OCI-LY1 (cell line): ENCODE data around the gene STEAP3.

Experiments used
- H2AFZ ChIP-seq: fragments of 200-600 bp; sonication (generic), shearing (Covaris generic); 2 replicates; pipeline ENCODE4 v1.6.0; 2014; ENCODE audit warnings: antibody characterized with exemption, mild to moderate bottlenecking, low read length
- H3F3A ChIP-seq: fragments of 200-600 bp; sonication (generic), shearing (Covaris generic); 2 replicates; pipeline ENCODE4 v1.6.0; 2014; ENCODE audit warnings: mild to moderate bottlenecking, antibody characterized with exemption, low read length, moderate library complexity; ENCODE audit not compliant: insufficient read depth
- H3K27ac ChIP-seq: fragments of 200-600 bp; sonication (generic); 2 replicates; pipeline ENCODE4 v1.5.1; 2014; ENCODE audit warnings: low read length, mixed run types, mild to moderate bottlenecking, low read depth; ENCODE audit not compliant: poor library complexity, severe bottlenecking
- H3K27me3 ChIP-seq: fragments of 200-600 bp; sonication (generic); 2 replicates; pipeline ENCODE4 v1.6.0; 2014; ENCODE audit warnings: antibody characterized with exemption, mild to moderate bottlenecking, low read length, moderate library complexity; ENCODE audit not compliant: insufficient read depth
- H3K36me3 ChIP-seq: fragments of 200-600 bp; sonication (generic); 2 replicates; pipeline ENCODE4 v1.6.1; 2014; ENCODE audit warnings: mild to moderate bottlenecking, antibody characterized with exemption, low read length, moderate library complexity, mixed read lengths; ENCODE audit not compliant: insufficient read depth
- H3K4me1 ChIP-seq: fragments of 200-600 bp; sonication (generic); 2 replicates; pipeline ENCODE4 v1.5.1; 2014; ENCODE audit warnings: mild to moderate bottlenecking, low read length, moderate library complexity; ENCODE audit not compliant: insufficient read depth, severe bottlenecking
- H3K4me2 ChIP-seq: fragments of 200-600 bp; sonication (generic), shearing (Covaris generic); 2 replicates; pipeline ENCODE4 v1.6.1; 2014; ENCODE audit warnings: low read length
- H3K4me3 ChIP-seq: fragments of 200-600 bp; sonication (generic); 2 replicates; pipeline ENCODE4 v1.5.1; 2014; ENCODE audit warnings: low read length, low read depth, mild to moderate bottlenecking, mixed read lengths; ENCODE audit not compliant: poor library complexity, severe bottlenecking
- H3K79me2 ChIP-seq: fragments of 200-600 bp; shearing (Covaris generic); 2 replicates; pipeline ENCODE4 v1.6.1; 2016; ENCODE audit warnings: mixed run types, low read length, mixed read lengths; ENCODE audit not compliant: insufficient read depth
- H3K9ac ChIP-seq: fragments of 200-600 bp; sonication (generic), shearing (Covaris generic); 2 replicates; pipeline ENCODE4 v1.6.1; 2014; ENCODE audit warnings: mild to moderate bottlenecking, low read length, mixed read lengths
- H3K9me2 ChIP-seq: fragments of 200-600 bp; sonication (generic), shearing (Covaris generic); 2 replicates; pipeline ENCODE4 v1.6.1; 2014; ENCODE audit warnings: low read depth, mild to moderate bottlenecking, low read length, mixed read lengths
- H3K9me3 ChIP-seq: fragments of 200-600 bp; shearing (Covaris generic); 2 replicates; pipeline ENCODE4 v1.6.1; 2014; ENCODE audit warnings: low read length, mixed read lengths
- H4K20me1 ChIP-seq: fragments of 200-600 bp; sonication (generic), shearing (Covaris generic); 2 replicates; pipeline ENCODE4 v1.6.0; 2016; ENCODE audit warnings: mild to moderate bottlenecking, low read length; ENCODE audit not compliant: insufficient read depth
- CTCF ChIP-seq: fragments of 200-600 bp; sonication (generic), shearing (Covaris generic); IDR thresholded peaks from 2 replicates; pipeline ENCODE4 v1.5.1; 2017; ENCODE audit warnings: mild to moderate bottlenecking, antibody characterized with exemption, low read length, moderate library complexity, mixed read lengths
- EZH2 ChIP-seq: fragments of 200-600 bp; sonication (generic), shearing (Covaris generic); IDR thresholded peaks from 2 replicates; pipeline ENCODE4 v1.8.0; 2017; ENCODE audit warnings: borderline replicate concordance, mixed run types, mild to moderate bottlenecking, antibody characterized with exemption, low read length, moderate library complexity, mixed read lengths

STEAP3 gene

GRCh38 chr2:119178776-119179175 is 44.9 kb upstream of the STEAP3 start:
- H3K9ac ChIP-seq, result no peak overlapping the region
- no peak for TF ChIP-seq EZH2
- TF ChIP-seq CTCF, result no peak
- no peaks in the 10 kb centered on the region for H4K20me1 ChIP-seq
- H2AFZ ChIP-seq, result no peak overlapping the region
- no peaks in the 10 kb centered on the region for H3K4me1 ChIP-seq
- no peak overlapping the region for H3K27ac ChIP-seq
- H3K4me3 ChIP-seq, result no peak overlapping the region
- no peaks in the 10 kb centered on the region for H3K27me3 ChIP-seq
- H3F3A ChIP-seq, result no peaks in the 10 kb centered on the region
- H3K9me2 ChIP-seq, result no peaks in the 10 kb centered on the region
- no peak overlapping the region for H3K4me2 ChIP-seq
- no peaks in the 10 kb centered on the region for H3K79me2 ChIP-seq
- no peaks in the 10 kb centered on the region for H3K36me3 ChIP-seq
- H3K9me3 ChIP-seq, result no peaks in the 10 kb centered on the region

- H2AFZ ChIP-seq, result no peak overlapping the region
- no peak overlapping the region for H3K4me3 ChIP-seq
These were observed 44.4 kb upstream of the STEAP3 start for GRCh38 chr2:119179202-119179601.

GRCh38 chr2:119179991-119180390 is 43.6 kb upstream of the STEAP3 start:
- no peak overlapping the region for H3K27ac ChIP-seq
- H3K4me3 ChIP-seq, result no peak overlapping the region
- H3K9me3 ChIP-seq, result no peaks in the 10 kb centered on the region
- H3K4me1 ChIP-seq, result no peaks in the 10 kb centered on the region
- H3F3A ChIP-seq, result no peaks in the 10 kb centered on the region
- H2AFZ ChIP-seq, result no peak overlapping the region
- H3K36me3 ChIP-seq, result no peaks in the 10 kb centered on the region
- H3K9ac ChIP-seq, result no peak overlapping the region
- no peak for TF ChIP-seq CTCF
- no peak for TF ChIP-seq EZH2
- no peak overlapping the region for H3K4me2 ChIP-seq
- H3K9me2 ChIP-seq, result no peaks in the 10 kb centered on the region
- H4K20me1 ChIP-seq, result no peaks in the 10 kb centered on the region
- no peaks in the 10 kb centered on the region for H3K79me2 ChIP-seq
- H3K27me3 ChIP-seq, result no peaks in the 10 kb centered on the region

More at GRCh38 chr2:119179202-119179601, 44.4 kb upstream of the STEAP3 start:
- Histone ChIP-seq H3K79me2 (no peaks in the 10 kb centered on the region), H3F3A (no peaks in the 10 kb centered on the region), H4K20me1 (no peaks in the 10 kb centered on the region), H3K27ac (no peak overlapping the region), H3K9ac (no peak overlapping the region), H3K9me3 (no peaks in the 10 kb centered on the region), H3K9me2 (no peaks in the 10 kb centered on the region), H3K27me3 (no peaks in the 10 kb centered on the region), H3K4me1 (no peaks in the 10 kb centered on the region), H3K4me2 (no peak overlapping the region), H3K36me3 (no peaks in the 10 kb centered on the region)
- TF ChIP-seq CTCF (no peak), EZH2 (no peak)
